GM12891 (cell line): ENCODE results near the gene WAPL.

Experiments
- POLR2A ChIP-seq: IDR thresholded peaks from 2 replicates; pipeline ENCODE4 v1.6.1; 2011; ENCODE audit warnings: low read depth, low read length, control low read depth
- POLR2AphosphoS5 ChIP-seq: IDR thresholded peaks from 2 replicates; pipeline ENCODE4 v1.6.1; 2011; ENCODE audit warnings: low read depth, low read length, control low read depth
- POU2F2 ChIP-seq: IDR thresholded peaks from 2 replicates; pipeline ENCODE4 v1.6.1; 2011; ENCODE audit warnings: low read depth, mild to moderate bottlenecking, control low read depth, low read length, moderate library complexity
- SPI1 ChIP-seq: IDR thresholded peaks from 2 replicates; pipeline ENCODE4 v1.6.1; 2011; ENCODE audit warnings: low read depth, low read length, control low read depth
- TAF1 ChIP-seq: IDR thresholded peaks from 2 replicates; pipeline ENCODE4 v1.6.1; 2011; ENCODE audit warnings: low read depth, low read length, control low read depth

GRCh38 chr10:86391236-86391840, 130.3 kb downstream of the WAPL start:
- TF ChIP-seq TAF1 (no peak), POLR2A (no peak), POLR2AphosphoS5 (no peak), SPI1 (no peak), POU2F2 (no peak)
